GM12878 (cell line): ENCODE results near the gene EGFR. TPM values are rescaled to one million over a fixed set of nuclear protein-coding genes. Genes with fewer than 3 reads are reported as not detected.

ENCODE experiments used
- ATAC-seq: fragments of 200-7000 bp; cut with Tn5 transposase; 3 replicates; pipeline ENCODE4 v1.9.1; 2020; ENCODE audit warnings: mild to moderate bottlenecking, moderate library complexity
- BruUV-seq: library from RNA; stranded (reverse); fragments of 400-500 nt; replicated peaks from 2 replicates; lab custom pipeline; 2021; lab: Mats Ljungman, UMichigan
- CTCF ChIA-PET: fragments of 300-600 bp; sonication (Branson Sonifier 250); formaldehyde crosslinking; extraction: SDS; loops from one replicate; lab custom pipeline; 2021; ENCODE audit warnings: inconsistent platforms; lab: Yijun Ruan, JAX
- POLR2A ChIA-PET: fragments of 350-600 bp; formaldehyde crosslinking; extraction: SDS; loops from one replicate; lab custom pipeline; 2021; ENCODE audit warnings: inconsistent platforms; lab: Charles Lee
- RAD21 ChIA-PET: fragments of 300-600 bp; sonication (Branson Sonifier 250); formaldehyde crosslinking; loops from one replicate; lab custom pipeline; 2023; ENCODE audit warnings: antibody characterized with exemption; ENCODE audit not compliant: unreplicated experiment; lab: Charles Lee
- SMC1A ChIA-PET: fragments of 300-600 bp; sonication (Branson Sonifier 250); formaldehyde crosslinking; loops from one replicate; lab custom pipeline; 2023; ENCODE audit not compliant: unreplicated experiment, uncharacterized antibody; lab: Charles Lee
- DNase-seq: peaks from one replicate; pipeline ENCODE4 v3.0.0-alpha.2; 2011; ENCODE audit warnings: low read depth, low spot score
- FAIRE-seq: peaks from 3 replicates; lab custom pipeline; 2011; peaks lifted over from hg19 to GRCh38; lab: Jason Lieb, UNC
- H2AFZ ChIP-seq: 2 replicates; pipeline ENCODE4 v1.6.0; 2011; ENCODE audit warnings: low read depth, low read length, control low read depth; ENCODE audit not compliant: control insufficient read depth
- H3K27ac ChIP-seq: 2 replicates; pipeline ENCODE4 v1.5.1; 2011; ENCODE audit warnings: control low read depth; ENCODE audit not compliant: control insufficient read depth, insufficient read depth
- H3K27me3 ChIP-seq, 2 experiments: replicated peaks in 1 of 2; 2 replicates each; pipeline versions ENCODE4 v1.6.0 to v1.6.1; 2011; ENCODE audit warnings: low read length in 1 of 2; ENCODE audit not compliant: control insufficient read depth in 2 of 2, insufficient read depth in 2 of 2
- H3K36me3 ChIP-seq, 2 experiments: 2 replicates each; pipeline ENCODE4 v1.5.1; 2011; ENCODE audit warnings: low read length in 1 of 2; ENCODE audit not compliant: control insufficient read depth in 2 of 2, insufficient read depth in 2 of 2
- H3K4me1 ChIP-seq: 2 replicates; pipeline ENCODE4 v1.6.1; 2011; ENCODE audit warnings: mild to moderate bottlenecking, low read length, moderate library complexity, mixed read lengths; ENCODE audit not compliant: control insufficient read depth, insufficient read depth
- H3K4me2 ChIP-seq: 2 replicates; pipeline ENCODE4 v1.6.0; 2011; ENCODE audit warnings: control low read depth; ENCODE audit not compliant: control insufficient read depth, insufficient read depth
- H3K4me3 ChIP-seq: fragments of 200-600 bp; sonication (generic); 2 replicates; pipeline ENCODE4 v1.5.1; 2016
- H3K79me2 ChIP-seq: 2 replicates; pipeline ENCODE4 v1.6.0; 2011; ENCODE audit warnings: low read length; ENCODE audit not compliant: control insufficient read depth, insufficient read depth
- H3K9ac ChIP-seq: 2 replicates; pipeline ENCODE4 v1.8.0; 2011; ENCODE audit warnings: low read length, control low read depth, mixed read lengths; ENCODE audit not compliant: control insufficient read depth, insufficient read depth
- H3K9me3 ChIP-seq: replicated peaks from 3 replicates; pipeline ENCODE4 v1.5.1; 2011; ENCODE audit warnings: mild to moderate bottlenecking, low read length; ENCODE audit not compliant: control insufficient read depth, insufficient read depth
- H4K20me1 ChIP-seq: 2 replicates; pipeline ENCODE4 v1.6.0; 2011; ENCODE audit not compliant: control insufficient read depth, insufficient read depth
- BRCA1 ChIP-seq: IDR thresholded peaks from 2 replicates; pipeline ENCODE4 v1.6.1; 2011; ENCODE audit warnings: low read depth, low read length, improper control_type of control experiment
- CEBPB ChIP-seq, 2 experiments: fragments of 150-350 bp in 1 of 2; IDR thresholded peaks; 2 replicates each; pipeline ENCODE4 v1.6.1; 2012 to 2014; ENCODE audit warnings: low read depth in 2 of 2, low read length in 2 of 2, borderline replicate concordance in 1 of 2, inconsistent platforms in 1 of 2
- E4F1 ChIP-seq: fragments of 450-650 bp; IDR thresholded peaks from 2 replicates; pipeline ENCODE4 v1.6.1; 2018; ENCODE audit warnings: borderline replicate concordance, mild to moderate bottlenecking; ENCODE audit not compliant: partially characterized antibody
- ESRRA ChIP-seq: IDR thresholded peaks from 2 replicates; pipeline ENCODE4 v1.6.1; 2012; ENCODE audit warnings: mild to moderate bottlenecking, low read length, improper control_type of control experiment
- GABPA ChIP-seq: IDR thresholded peaks from 2 replicates; pipeline ENCODE4 v1.6.1; 2014; ENCODE audit warnings: antibody characterized with exemption, low read depth, mild to moderate bottlenecking, inconsistent platforms
- HCFC1 ChIP-seq: fragments of 150-350 bp; IDR thresholded peaks from 2 replicates; pipeline ENCODE4 v1.6.1; 2014; ENCODE audit warnings: low read length
- HDAC2 ChIP-seq: fragments of 200-600 bp; sonication (generic); IDR thresholded peaks from 2 replicates; pipeline ENCODE4 v1.6.1; 2017
- HDGF ChIP-seq: fragments of 450-650 bp; IDR thresholded peaks from 2 replicates; pipeline ENCODE4 v1.6.1; 2016; ENCODE audit warnings: antibody characterized with exemption
- NFXL1 ChIP-seq: fragments of 450-650 bp; IDR thresholded peaks from 2 replicates; pipeline ENCODE4 v1.6.1; 2017; ENCODE audit warnings: antibody characterized with exemption, mild to moderate bottlenecking, borderline replicate concordance
- NFYB ChIP-seq: IDR thresholded peaks from 2 replicates; pipeline ENCODE4 v1.6.1; 2011; ENCODE audit warnings: low read depth, mild to moderate bottlenecking, low read length, improper control_type of control experiment, moderate library complexity; ENCODE audit not compliant: insufficient read depth
- PAX8 ChIP-seq: fragments of 450-650 bp; IDR thresholded peaks from 2 replicates; pipeline ENCODE4 v1.6.1; 2017; ENCODE audit warnings: mild to moderate bottlenecking, moderate library complexity
- POLR2AphosphoS2 ChIP-seq: IDR thresholded peaks from 2 replicates; pipeline ENCODE4 v1.6.1; 2011; ENCODE audit warnings: low read depth, mild to moderate bottlenecking, low read length, improper control_type of control experiment, moderate library complexity
- SMAD1 ChIP-seq: fragments of 450-650 bp; IDR thresholded peaks from 2 replicates; pipeline ENCODE4 v1.6.1; 2018; ENCODE audit warnings: mild to moderate bottlenecking, low read depth; ENCODE audit not compliant: partially characterized antibody
- STAT1 ChIP-seq: fragments of 450-650 bp; conservative IDR thresholded peaks from 2 replicates; pipeline ENCODE4 v1.6.1; 2014; ENCODE audit warnings: antibody characterized with exemption, mild to moderate bottlenecking
- USF2 ChIP-seq: IDR thresholded peaks from 2 replicates; pipeline ENCODE4 v1.6.1; 2011; ENCODE audit warnings: low read depth, low read length, improper control_type of control experiment, borderline replicate concordance
- WGBS: methylation state at CpG from one replicate; pipeline ENCODE4 v1.1.6; 2016; ENCODE audit warnings: low lambda C conversion rate; ENCODE audit not compliant: insufficient replicate concordance, insufficient coverage; ENCODE audit errors: missing lambda C conversion rate; 5-methylcytosine and 5-hydroxymethylcytosine counted together
- in situ Hi-C: fragments of 300-500 bp; cut with MboI; formaldehyde crosslinking; loops from 9 replicates; pipeline ENCODE4 v1.14.3; 2018; ENCODE audit warnings: mixed read lengths
- intact Hi-C: fragments of 100-400 bp; cut with micrococcal nuclease; formaldehyde crosslinking; loops from one replicate; pipeline ENCODE4 v1.14.2; 2022; ENCODE audit not compliant: unreplicated experiment
- polyA plus RNA-seq, 11 experiments: library from polyadenylated mRNA; depleted of rRNA in 4 of 11; unstranded in 6 of 11; stranded (reverse) in 5 of 11; fragments of >200 nt; fragmentation: Nextera tagmentation in 4 of 11; fragmentation: Illumina TruSeq in 1 of 11; extraction: Ambion mirVana in 4 of 11; extraction: Trizol in 1 of 11; gene quantifications; 1 replicate in 1 of 11; 2 replicates in 10 of 11; pipeline versions ENCODE4 v1.2.1 to v1.2.3, GENCODE V29; 2011 to 2016; ENCODE audit warnings: inconsistent platforms in 2 of 11, missing spikeins in 2 of 11, low read depth in 1 of 11
- total RNA-seq, 4 experiments: library from RNA; depleted of rRNA in 3 of 4; stranded (reverse); fragments of >200 nt in 3 of 4; fragmentation: Illumina TruSeq in 1 of 4; extraction: Trizol in 1 of 4; gene quantifications; 2 replicates each; pipeline versions ENCODE4 v1.2.1 to v1.2.3, GENCODE V29; 2013 to 2021

Gene EGFR
- total and polyA plus RNA-seq, 10 of the 15 experiments (the other 5 are each of a cell fraction or from before 2014, with no cell fraction given), result 0.01 to 0.31 TPM; not detected in 8

- H3K4me1 ChIP-seq, result no peaks in the 10 kb centered on the region
- ChIA-PET CTCF (no interaction called here), RAD21 (no interaction called here), POLR2A (no interaction called here), SMC1A (no interaction called here)
- H3K27ac ChIP-seq, result no peak overlapping the region
- no peaks in the 10 kb centered on the region for H4K20me1 ChIP-seq
- ATAC-seq, result no peak
- H3K79me2 ChIP-seq, result no peaks in the 10 kb centered on the region
- no peak overlapping the region for H3K4me2 ChIP-seq
- no peak overlapping the region for H3K4me3 ChIP-seq
- in situ Hi-C loops, result no loop called here
- no TSS peak for BruUV-seq
- no peaks in the 10 kb centered on the region; the same call in 2 of the 3 replicates for H3K9me3 ChIP-seq
- H2AFZ ChIP-seq, result no peak overlapping the region
- DNase-seq, result no peak
- no peak for FAIRE-seq
- no peak for TF ChIP-seq NFXL1
- H3K36me3 ChIP-seq, result no peaks in the 10 kb centered on the region
- intact Hi-C loops, result no loop called here
- 26% methylated on average over 5 of the region's 5 CpGs for WGBS
- H3K9ac ChIP-seq, result no peak overlapping the region
- H3K27me3 ChIP-seq, result no peaks in the 10 kb centered on the region
Measured at GRCh38 chr7:55224111-55224510, 205.3 kb downstream of the EGFR start.

- Histone ChIP-seq H3K9me3 (no peaks in the 10 kb centered on the region; the same call in 2 of the 3 replicates), H3K4me3 (no peak overlapping the region), H4K20me1 (no peaks in the 10 kb centered on the region), H3K79me2 (no peaks in the 10 kb centered on the region), H3K27ac (no peak overlapping the region), H3K4me1 (no peaks in the 10 kb centered on the region), H3K4me2 (no peak overlapping the region), H3K9ac (no peak overlapping the region), H2AFZ (no peak overlapping the region), H3K27me3 (no peaks in the 10 kb centered on the region), H3K36me3 (no peaks in the 10 kb centered on the region)
- ChIA-PET CTCF (no interaction called here), SMC1A (no interaction called here), RAD21 (no interaction called here), POLR2A (no interaction called here)
- 3% methylated on average over 2 of the region's 2 CpGs for WGBS
- no TSS peak for BruUV-seq
- in situ Hi-C loops, result no loop called here
- no peak for DNase-seq
- FAIRE-seq, result no peak
- ATAC-seq, result no peak
- intact Hi-C loops, result no loop called here
- no peak for TF ChIP-seq E4F1
- TF ChIP-seq NFYB, result no peak
- TF ChIP-seq GABPA, result no peak
- TF ChIP-seq POLR2AphosphoS2, result no peak
- no peak for TF ChIP-seq HDGF
- TF ChIP-seq CEBPB (IDR thresholded peaks at IDR 0.05; ENCODE audit: borderline replicate concordance in 1 of 2, low read depth in 2 of 2, low read length in 2 of 2), result no peak
- TF ChIP-seq USF2, result no peak
- no peak for TF ChIP-seq HDAC2
- TF ChIP-seq STAT1, result no peak
- TF ChIP-seq HCFC1, result no peak
- no peak for TF ChIP-seq SMAD1
- TF ChIP-seq ESRRA, result no peak
- TF ChIP-seq PAX8, result no peak
- no peak for TF ChIP-seq BRCA1
Measured at GRCh38 chr7:55224810-55225209, 206.0 kb downstream of the EGFR start.
